ENCODE measurements around the gene CCDC141. TPM values are rescaled to one million over a fixed set of nuclear protein-coding genes. Genes with fewer than 3 reads are reported as not detected.

The CCDC141 gene
- total and polyA plus RNA-seq, 7 donors = under 0.01 to 8.6 (median 3.8) TPM; not detected in 1

DNA sequence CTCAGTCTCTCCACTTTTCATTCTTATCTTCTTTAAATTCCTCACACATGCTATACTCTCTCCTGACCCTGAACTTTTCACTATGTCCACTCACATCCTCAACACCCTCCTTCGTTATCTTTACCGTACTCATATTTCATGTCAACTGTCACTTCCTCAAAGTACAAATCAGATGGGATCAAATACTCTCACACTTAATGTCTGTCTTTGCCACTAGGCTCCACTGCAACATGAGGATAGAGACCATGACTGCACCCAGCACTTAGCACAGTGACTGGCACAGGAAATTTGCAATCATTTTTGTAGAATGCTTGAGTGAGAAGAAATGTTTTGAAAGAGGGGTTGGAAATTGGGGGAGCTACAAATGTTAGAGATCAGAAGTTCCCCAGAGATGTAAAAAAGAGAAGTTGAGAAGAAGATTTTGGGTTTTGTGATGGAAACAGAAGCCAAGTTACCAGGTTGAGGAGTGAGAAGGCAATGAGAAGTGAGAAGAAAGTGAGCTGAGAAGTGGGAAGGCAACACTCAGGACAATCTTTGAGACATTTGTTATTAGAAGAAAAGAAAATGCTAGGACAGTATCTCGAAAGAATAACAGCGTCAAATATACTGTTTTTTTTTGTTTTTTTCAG, 87.0 kb downstream of the CCDC141 start:
- TF ChIP-seq POLR2AphosphoS5 (IDR thresholded peaks at IDR 0.05) = no peak
- no peak for TF ChIP-seq EP300 (IDR thresholded peaks at IDR 0.05)
- TF ChIP-seq, protein P1, sequence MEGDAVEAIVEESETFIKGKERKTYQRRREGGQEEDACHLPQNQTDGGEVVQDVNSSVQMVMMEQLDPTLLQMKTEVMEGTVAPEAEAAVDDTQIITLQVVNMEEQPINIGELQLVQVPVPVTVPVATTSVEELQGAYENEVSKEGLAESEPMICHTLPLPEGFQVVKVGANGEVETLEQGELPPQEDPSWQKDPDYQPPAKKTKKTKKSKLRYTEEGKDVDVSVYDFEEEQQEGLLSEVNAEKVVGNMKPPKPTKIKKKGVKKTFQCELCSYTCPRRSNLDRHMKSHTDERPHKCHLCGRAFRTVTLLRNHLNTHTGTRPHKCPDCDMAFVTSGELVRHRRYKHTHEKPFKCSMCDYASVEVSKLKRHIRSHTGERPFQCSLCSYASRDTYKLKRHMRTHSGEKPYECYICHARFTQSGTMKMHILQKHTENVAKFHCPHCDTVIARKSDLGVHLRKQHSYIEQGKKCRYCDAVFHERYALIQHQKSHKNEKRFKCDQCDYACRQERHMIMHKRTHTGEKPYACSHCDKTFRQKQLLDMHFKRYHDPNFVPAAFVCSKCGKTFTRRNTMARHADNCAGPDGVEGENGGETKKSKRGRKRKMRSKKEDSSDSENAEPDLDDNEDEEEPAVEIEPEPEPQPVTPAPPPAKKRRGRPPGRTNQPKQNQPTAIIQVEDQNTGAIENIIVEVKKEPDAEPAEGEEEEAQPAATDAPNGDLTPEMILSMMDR (IDR thresholded peaks at IDR 0.05) = no peak
- TF ChIP-seq POLR2A (IDR thresholded peaks at IDR 0.05) = no peak
- 86 to 88% methylated on average over 4 of the region's 4 CpGs for WGBS, 2 donors
- no peak for DNase-seq
- Histone ChIP-seq H3K36me3 (no peaks in the 10 kb centered on the region), H3K27ac (no peak overlapping the region), H3K4me1 (no peaks in the 10 kb centered on the region), H3K9me3 (peaks cover 0 to 3% (median 0%) of the 10 kb centered on the region in 4 donors), H3K4me3 (no peak overlapping the region), H3K27me3 (no peaks in the 10 kb centered on the region)
- intact Hi-C loops (cut with DNase I) = no loop called here

DNA sequence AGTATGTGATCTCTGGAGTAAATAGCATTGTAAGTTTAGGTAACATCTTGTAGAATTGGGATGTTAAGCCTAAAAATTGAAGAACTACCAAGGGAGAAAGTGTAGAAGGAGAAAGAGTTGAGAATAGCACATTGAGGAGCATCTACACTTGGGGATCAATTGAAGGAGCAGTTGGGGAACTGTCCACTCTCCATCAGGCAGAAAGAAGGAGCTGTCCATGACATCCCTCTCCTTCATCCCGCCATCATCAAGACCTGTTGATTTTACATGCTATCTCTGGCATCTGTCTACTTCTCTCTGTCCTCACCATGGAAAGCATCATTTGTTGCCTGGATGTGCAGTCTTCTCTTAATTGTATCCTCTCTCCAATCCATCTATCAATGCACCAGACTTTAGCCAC, 87.8 kb downstream of the CCDC141 start:
- Histone ChIP-seq H3K4me3 (no peak overlapping the region), H3K9me3 (peaks cover 0 to 3% (median 0%) of the 10 kb centered on the region in 4 donors), H3K4me1 (no peaks in the 10 kb centered on the region), H3K27me3 (no peaks in the 10 kb centered on the region), H3K27ac (no peak overlapping the region), H3K36me3 (no peaks in the 10 kb centered on the region)
- no peak for TF ChIP-seq EP300 (IDR thresholded peaks at IDR 0.05)
- TF ChIP-seq POLR2A (IDR thresholded peaks at IDR 0.05) = no peak
- TF ChIP-seq POLR2AphosphoS5 (IDR thresholded peaks at IDR 0.05) = no peak
- TF ChIP-seq, protein P1 (IDR thresholded peaks at IDR 0.05) = no peak
- intact Hi-C loops (cut with DNase I) = no loop called here
- WGBS, 2 donors = 92 to 95% methylated on average over 1 of the region's 1 CpG
- DNase-seq = no peak

DNA sequence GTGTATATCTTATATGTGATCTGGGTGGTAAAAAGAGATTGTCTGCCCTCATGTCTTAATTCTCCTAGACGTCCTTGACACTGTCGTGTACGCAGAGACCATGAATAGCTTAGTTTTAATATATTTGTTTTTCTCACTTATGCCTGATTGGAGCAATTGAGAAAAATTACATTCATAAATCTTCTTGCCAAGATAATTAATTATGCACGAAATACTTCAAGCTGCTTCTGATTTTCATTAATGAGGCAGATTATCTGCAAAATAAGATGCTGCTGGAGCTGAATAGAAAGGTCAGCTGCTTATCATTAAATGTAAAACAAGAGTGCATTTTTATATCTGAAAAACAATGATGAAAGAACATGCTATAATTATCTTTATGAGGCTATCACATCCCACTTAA, 95.9 kb downstream of the CCDC141 start:
- 76 to 87% methylated on average over 4 of the region's 4 CpGs for WGBS, 2 donors
- TF ChIP-seq POLR2A (IDR thresholded peaks at IDR 0.05) (no peak), EP300 (IDR thresholded peaks at IDR 0.05) (no peak), POLR2AphosphoS5 (IDR thresholded peaks at IDR 0.05) (no peak)
- TF ChIP-seq, protein P1 (IDR thresholded peaks at IDR 0.05) = no peak

DNA sequence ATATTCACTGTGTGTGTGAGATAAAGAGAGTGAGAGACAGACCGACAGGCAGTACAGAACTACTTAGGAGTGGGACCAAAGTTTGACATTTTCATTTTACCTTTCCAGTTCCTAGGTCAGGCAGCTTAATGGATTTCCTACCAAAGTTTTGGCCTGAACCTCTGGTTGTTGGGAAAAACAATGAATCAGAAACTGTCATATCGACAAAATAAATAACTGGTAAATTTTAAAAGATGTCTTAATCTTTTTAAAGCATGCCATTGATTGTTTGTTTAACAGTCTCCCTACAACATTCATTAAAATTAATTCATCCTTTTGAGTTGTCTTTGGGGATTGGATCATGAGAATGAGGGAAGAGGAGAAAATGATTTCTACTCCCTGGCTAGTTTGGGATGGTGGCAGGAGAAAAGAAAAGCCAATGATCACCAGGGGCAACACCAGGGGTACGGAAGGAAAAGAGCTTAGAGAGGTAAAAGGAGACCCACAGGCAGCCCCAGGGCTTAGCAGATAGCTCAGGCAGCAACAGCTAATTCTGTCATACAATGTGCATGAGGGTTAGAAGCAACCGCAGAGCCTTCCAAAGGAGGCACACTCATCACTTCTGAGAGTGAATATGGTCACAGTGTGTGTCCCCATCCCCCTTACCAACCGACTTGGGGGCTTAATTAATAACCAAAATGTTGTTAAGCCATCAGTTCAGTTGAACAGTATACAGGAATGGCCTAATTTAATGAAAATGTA, 98.5 kb downstream of the CCDC141 start:
- 77 to 88% methylated on average over 5 of the region's 5 CpGs for WGBS, 2 donors
- Histone ChIP-seq H3K27me3 (no peaks in the 10 kb centered on the region), H3K9me3 (no peaks in the 10 kb centered on the region), H3K4me3 (no peak overlapping the region), H3K4me1 (no peaks in the 10 kb centered on the region), H3K36me3 (no peaks in the 10 kb centered on the region), H3K27ac (no peak overlapping the region)
- intact Hi-C loops (cut with DNase I) = no loop called here
- TF ChIP-seq POLR2A (IDR thresholded peaks at IDR 0.05) = no peak
- no peak for TF ChIP-seq EP300 (IDR thresholded peaks at IDR 0.05)
- DNase-seq = no peak

More for the DNA sequence above, 95.9 kb downstream of the CCDC141 start:
- Histone ChIP-seq H3K36me3 (no peaks in the 10 kb centered on the region), H3K9me3 (no peaks in the 10 kb centered on the region), H3K4me1 (no peaks in the 10 kb centered on the region), H3K27me3 (no peaks in the 10 kb centered on the region), H3K27ac (no peak overlapping the region), H3K4me3 (no peak overlapping the region)
- DNase-seq = no peak
- intact Hi-C loops (cut with DNase I) = no loop called here

DNA sequence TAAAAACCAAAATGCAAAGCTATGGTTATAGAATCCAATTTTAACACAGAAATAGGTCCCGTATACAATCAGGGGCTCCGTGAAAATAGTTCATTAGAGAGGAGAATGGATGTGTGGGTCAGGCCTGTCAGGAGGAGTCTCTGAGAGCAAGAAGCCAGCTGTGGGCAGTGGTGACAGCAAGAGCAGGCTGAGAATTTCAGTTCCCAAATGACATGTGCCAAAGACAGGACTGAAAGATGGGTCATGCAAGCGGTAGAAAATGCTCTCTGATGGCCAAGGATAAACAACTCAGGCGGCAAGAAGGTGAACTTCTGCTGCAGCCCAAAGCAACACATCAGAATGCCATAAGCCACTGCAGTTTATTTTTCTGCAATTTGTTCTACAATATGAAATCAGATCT, 100.4 kb downstream of the CCDC141 start:
- DNase-seq = no peak
- intact Hi-C loops (cut with DNase I) = no loop called here
- no peaks in the 10 kb centered on the region for H3K27me3 ChIP-seq
- WGBS, 2 donors = 81 to 90% methylated on average over 4 of the region's 4 CpGs
- H3K9me3 ChIP-seq = no peaks in the 10 kb centered on the region
- no peak overlapping the region for H3K27ac ChIP-seq
- H3K36me3 ChIP-seq = no peaks in the 10 kb centered on the region
- TF ChIP-seq POLR2A (IDR thresholded peaks at IDR 0.05) = no peak
- no peak for TF ChIP-seq EP300 (IDR thresholded peaks at IDR 0.05)
- TF ChIP-seq, protein P1 (IDR thresholded peaks at IDR 0.05) = no peak
- TF ChIP-seq POLR2AphosphoS5 (IDR thresholded peaks at IDR 0.05) = no peak
- H3K4me1 ChIP-seq = no peaks in the 10 kb centered on the region
- no peak overlapping the region for H3K4me3 ChIP-seq
